MM.1S (cell line): ENCODE results near the gene INSC.

Experiments
- DNase-seq: peaks from one replicate; pipeline ENCODE4 v3.0.0-alpha.2; 2015
- H2AFZ ChIP-seq: fragments of 300-600 bp; sonication (generic); 2 replicates; pipeline ENCODE4 v1.6.0; 2016; ENCODE audit warnings: antibody characterized with exemption, low read length
- H3F3A ChIP-seq: fragments of 300-600 bp; sonication (generic); 2 replicates; pipeline ENCODE4 v1.6.1; 2016; ENCODE audit warnings: mild to moderate bottlenecking, antibody characterized with exemption, low read length, moderate library complexity, mixed read lengths; ENCODE audit not compliant: insufficient read depth
- H3K27ac ChIP-seq: fragments of 300-600 bp; sonication (generic); 2 replicates; pipeline ENCODE4 v1.5.1; 2016; ENCODE audit warnings: mild to moderate bottlenecking, low read length
- H3K27me3 ChIP-seq: fragments of 300-600 bp; sonication (generic); replicated peaks from 2 replicates; pipeline ENCODE4 v1.6.0; 2016; ENCODE audit warnings: low read length; ENCODE audit not compliant: insufficient read depth
- H3K36me3 ChIP-seq: fragments of 300-600 bp; sonication (generic); replicated peaks from 2 replicates; pipeline ENCODE4 v1.6.1; 2016; ENCODE audit warnings: mild to moderate bottlenecking, low read length, mixed read lengths; ENCODE audit not compliant: insufficient read depth
- H3K4me1 ChIP-seq: fragments of 300-600 bp; sonication (generic); 2 replicates; pipeline ENCODE4 v1.6.1; 2016; ENCODE audit warnings: low read length, mixed read lengths
- H3K4me2 ChIP-seq: fragments of 300-600 bp; sonication (generic); 2 replicates; pipeline ENCODE4 v1.6.0; 2016; ENCODE audit warnings: low read depth, low read length
- H3K4me3 ChIP-seq: fragments of 300-600 bp; sonication (generic); 2 replicates; pipeline ENCODE4 v1.5.1; 2016; ENCODE audit warnings: low read length, mixed read lengths
- H3K79me2 ChIP-seq: fragments of 300-600 bp; sonication (generic); 2 replicates; pipeline ENCODE4 v1.6.1; 2016; ENCODE audit warnings: mixed run types, low read length, mixed read lengths
- H3K9ac ChIP-seq: fragments of 300-600 bp; sonication (generic); 2 replicates; pipeline ENCODE4 v1.6.1; 2016; ENCODE audit warnings: low read length, mixed read lengths
- H3K9me2 ChIP-seq: fragments of 300-600 bp; sonication (generic); replicated peaks from 2 replicates; pipeline ENCODE4 v1.6.1; 2016; ENCODE audit warnings: mild to moderate bottlenecking, low read length, mixed read lengths; ENCODE audit not compliant: insufficient read depth
- H3K9me3 ChIP-seq: fragments of 300-600 bp; sonication (generic); replicated peaks from 2 replicates; pipeline ENCODE4 v1.6.1; 2016; ENCODE audit warnings: mild to moderate bottlenecking, low read length, mixed read lengths; ENCODE audit not compliant: insufficient read depth
- H4K20me1 ChIP-seq: fragments of 300-600 bp; sonication (generic); 2 replicates; pipeline ENCODE4 v1.6.1; 2016; ENCODE audit warnings: mild to moderate bottlenecking, low read length, moderate library complexity, mixed read lengths; ENCODE audit not compliant: insufficient read depth
- EZH2 ChIP-seq: fragments of 300-600 bp; sonication (generic); optimal IDR thresholded peaks from 2 replicates; pipeline ENCODE3; 2017; ENCODE audit warnings: low read depth, mild to moderate bottlenecking, antibody characterized with exemption, low read length, mixed read lengths
- EZH2phosphoT487 ChIP-seq: fragments of 300-600 bp; sonication (generic); IDR thresholded peaks from 2 replicates; pipeline ENCODE4 v1.6.1; 2018; ENCODE audit warnings: antibody characterized with exemption, low read length
- TF ChIP-seq, protein P1 (sequence below): fragments of 300-600 bp; sonication (generic); IDR thresholded peaks from 2 replicates; pipeline ENCODE4 v1.5.1; 2016; ENCODE audit warnings: antibody characterized with exemption, low read length, mixed read lengths

The INSC gene

DNA sequence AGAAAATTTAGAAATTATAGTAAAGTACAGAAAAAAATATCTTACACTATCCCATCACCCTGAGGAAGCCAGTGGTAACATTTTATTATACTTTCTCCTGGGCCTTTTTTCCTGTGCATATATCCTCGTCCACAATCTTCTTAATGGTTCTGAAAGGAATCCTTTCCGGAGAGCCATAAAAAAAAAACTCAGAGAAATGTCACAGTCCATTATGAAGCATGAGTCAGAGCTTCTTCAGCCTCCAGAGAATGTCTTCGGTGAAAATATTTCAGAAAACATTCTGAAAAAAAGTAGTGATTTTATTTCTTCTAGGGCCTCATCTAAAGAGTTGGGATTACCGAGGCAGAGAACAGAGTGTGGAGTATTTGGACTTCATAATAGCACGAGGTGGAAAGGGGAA is 163.4 kb downstream of the INSC start:
- no peak for DNase-seq
- no peak overlapping the region for H2AFZ ChIP-seq
- no peak overlapping the region for H3K4me2 ChIP-seq
- no peaks in the 10 kb centered on the region for H3K36me3 ChIP-seq
- H3K9ac ChIP-seq = no peak overlapping the region
- TF ChIP-seq EZH2 (no peak), EZH2phosphoT487 (no peak)
- TF ChIP-seq, protein P1, sequence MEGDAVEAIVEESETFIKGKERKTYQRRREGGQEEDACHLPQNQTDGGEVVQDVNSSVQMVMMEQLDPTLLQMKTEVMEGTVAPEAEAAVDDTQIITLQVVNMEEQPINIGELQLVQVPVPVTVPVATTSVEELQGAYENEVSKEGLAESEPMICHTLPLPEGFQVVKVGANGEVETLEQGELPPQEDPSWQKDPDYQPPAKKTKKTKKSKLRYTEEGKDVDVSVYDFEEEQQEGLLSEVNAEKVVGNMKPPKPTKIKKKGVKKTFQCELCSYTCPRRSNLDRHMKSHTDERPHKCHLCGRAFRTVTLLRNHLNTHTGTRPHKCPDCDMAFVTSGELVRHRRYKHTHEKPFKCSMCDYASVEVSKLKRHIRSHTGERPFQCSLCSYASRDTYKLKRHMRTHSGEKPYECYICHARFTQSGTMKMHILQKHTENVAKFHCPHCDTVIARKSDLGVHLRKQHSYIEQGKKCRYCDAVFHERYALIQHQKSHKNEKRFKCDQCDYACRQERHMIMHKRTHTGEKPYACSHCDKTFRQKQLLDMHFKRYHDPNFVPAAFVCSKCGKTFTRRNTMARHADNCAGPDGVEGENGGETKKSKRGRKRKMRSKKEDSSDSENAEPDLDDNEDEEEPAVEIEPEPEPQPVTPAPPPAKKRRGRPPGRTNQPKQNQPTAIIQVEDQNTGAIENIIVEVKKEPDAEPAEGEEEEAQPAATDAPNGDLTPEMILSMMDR = no peak
- H3F3A ChIP-seq = no peaks in the 10 kb centered on the region
- no peaks in the 10 kb centered on the region for H4K20me1 ChIP-seq
- no peaks in the 10 kb centered on the region for H3K4me1 ChIP-seq
- no peaks in the 10 kb centered on the region for H3K9me3 ChIP-seq
- H3K27ac ChIP-seq = no peak overlapping the region
- H3K9me2 ChIP-seq = no peaks in the 10 kb centered on the region
- no peaks in the 10 kb centered on the region for H3K79me2 ChIP-seq
- no peaks in the 10 kb centered on the region for H3K27me3 ChIP-seq
- H3K4me3 ChIP-seq = no peak overlapping the region

DNA sequence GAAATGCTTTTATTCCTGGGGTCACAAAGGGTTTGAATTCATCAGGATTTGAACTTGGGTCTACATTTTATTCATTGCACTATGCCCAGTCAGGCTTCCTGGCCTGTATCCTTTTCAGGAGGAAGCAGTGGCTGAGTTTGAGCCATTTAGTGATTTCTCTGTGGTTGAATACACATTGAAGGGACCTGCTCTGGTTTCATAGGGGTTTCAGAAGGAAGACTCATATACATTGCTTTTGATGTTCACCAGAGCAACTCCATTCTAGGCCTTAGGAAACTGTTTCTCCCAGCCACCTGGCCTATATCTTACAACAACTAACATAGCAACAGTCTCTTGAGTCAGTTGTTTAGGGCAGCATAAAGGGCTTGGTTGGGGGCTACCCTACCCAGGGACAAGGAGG is 165.7 kb downstream of the INSC start:
- no peaks in the 10 kb centered on the region for H3K79me2 ChIP-seq
- H3K9me2 ChIP-seq = no peaks in the 10 kb centered on the region
- H3K4me2 ChIP-seq = no peak overlapping the region
- TF ChIP-seq EZH2 (no peak), EZH2phosphoT487 (no peak)
- TF ChIP-seq, protein P1 = no peak
- H3K27ac ChIP-seq = no peak overlapping the region
- no peak overlapping the region for H3K4me3 ChIP-seq
- no peaks in the 10 kb centered on the region for H3K9me3 ChIP-seq
- no peaks in the 10 kb centered on the region for H3K4me1 ChIP-seq
- H3K27me3 ChIP-seq = no peaks in the 10 kb centered on the region
- no peak overlapping the region for H3K9ac ChIP-seq
- no peaks in the 10 kb centered on the region for H3K36me3 ChIP-seq
- H3F3A ChIP-seq = no peaks in the 10 kb centered on the region
- H2AFZ ChIP-seq = no peak overlapping the region
- peak; percentile 47 for DNase-seq
- H4K20me1 ChIP-seq = no peaks in the 10 kb centered on the region

DNA sequence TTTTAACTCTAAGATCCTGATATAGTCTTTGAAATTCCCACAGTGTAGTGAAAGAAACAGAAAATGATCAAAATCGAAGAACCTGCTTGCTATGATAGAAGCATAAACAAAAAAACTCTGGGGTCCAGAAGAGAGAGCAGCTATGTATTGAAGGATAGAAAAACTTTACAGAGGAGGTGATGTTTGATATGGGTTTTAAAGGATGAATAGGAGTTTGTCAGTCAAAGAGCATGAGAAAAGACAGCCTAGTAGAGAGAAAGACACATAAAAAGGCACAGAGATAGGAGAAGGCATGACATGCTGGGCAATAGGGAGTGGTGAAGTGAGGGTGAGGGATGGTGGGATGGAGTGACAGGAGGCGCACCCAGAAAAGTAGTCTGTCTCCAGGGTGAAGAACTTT is 168.0 kb downstream of the INSC start:
- no peaks in the 10 kb centered on the region for H4K20me1 ChIP-seq
- H3K4me1 ChIP-seq = no peaks in the 10 kb centered on the region
- H3K79me2 ChIP-seq = no peaks in the 10 kb centered on the region
- TF ChIP-seq, protein P1 = no peak
- TF ChIP-seq EZH2 (no peak), EZH2phosphoT487 (no peak)
- no peaks in the 10 kb centered on the region for H3K36me3 ChIP-seq
- H3K27ac ChIP-seq = no peak overlapping the region
- no peak overlapping the region for H2AFZ ChIP-seq
- no peaks in the 10 kb centered on the region for H3K9me2 ChIP-seq
- no peak for DNase-seq
- no peaks in the 10 kb centered on the region for H3K9me3 ChIP-seq
- no peaks in the 10 kb centered on the region for H3F3A ChIP-seq
- no peak overlapping the region for H3K9ac ChIP-seq
- no peak overlapping the region for H3K4me2 ChIP-seq
- no peaks in the 10 kb centered on the region for H3K27me3 ChIP-seq
- H3K4me3 ChIP-seq = no peak overlapping the region
